NCI-H524 treated with DMSO at 0.1 percent for 48 hours (cell line): ENCODE measurements around the gene THAP4.
A peak's percentile ranks its signal among the peaks of the same experiment; 100 is the strongest.
"Not testable (repeated sequence)": the region's sequence is repeated elsewhere in the genome, so short reads cannot be mapped to it uniquely, and the experiment has no call there.

Experiments used
- DNase-seq: peaks from one replicate; lab custom pipeline; 2025; lab: John Stamatoyannopoulos, UW

The THAP4 gene

GRCh38 chr2:241612156-241613016 is 24.6 kb downstream of the THAP4 start:
- DNase-seq, result no peak

GRCh38 chr2:241611062-241611461 is 25.9 kb downstream of the THAP4 start:
- DNase-seq, result no peak

GRCh38 chr2:241609859-241610793 is 26.8 kb downstream of the THAP4 start:
- peak; percentile 9 for DNase-seq

GRCh38 chr2:241608881-241609280 is 28.1 kb downstream of the THAP4 start:
- DNase-seq, result no peak

GRCh38 chr2:241607162-241607885 is 29.6 kb downstream of the THAP4 start:
- DNase-seq, result no peak

GRCh38 chr2:241606186-241606585 is 30.8 kb downstream of the THAP4 start:
- DNase-seq, result no peak

- no peak for DNase-seq
Measured at GRCh38 chr2:241603686-241604085, 33.3 kb downstream of the THAP4 start.

- DNase-seq, result no peak
Measured at GRCh38 chr2:241602720-241603119, 34.2 kb downstream of the THAP4 start.

GRCh38 chr2:241601841-241602240 is 35.1 kb downstream of the THAP4 start:
- DNase-seq, result no peak

- DNase-seq, result no peak
Measured at GRCh38 chr2:241599615-241600014, 37.3 kb downstream of the THAP4 start.

- DNase-seq, result no peak
Measured at GRCh38 chr2:241598487-241598886, 38.5 kb downstream of the THAP4 start.

- DNase-seq, result no peak
Measured at GRCh38 chr2:241598061-241598460, 38.9 kb downstream of the THAP4 start.

GRCh38 chr2:241597561-241597960 is 39.4 kb downstream of the THAP4 start:
- no peak for DNase-seq

- DNase-seq, result no peak
Measured at GRCh38 chr2:241595600-241596140, 41.3 kb downstream of the THAP4 start.

GRCh38 chr2:241593271-241593670 is 43.7 kb downstream of the THAP4 start:
- DNase-seq, result no peak

GRCh38 chr2:241592126-241592845 is 44.7 kb downstream of the THAP4 start:
- DNase-seq, result no peak

GRCh38 chr2:241590496-241591455 is 46.2 kb downstream of the THAP4 start:
- not testable (repeated sequence) for DNase-seq

- not testable (repeated sequence) for DNase-seq
Measured at GRCh38 chr2:241589863-241590262, 47.1 kb downstream of the THAP4 start.

- no peak for DNase-seq
Measured at GRCh38 chr2:241586564-241587264, 50.2 kb downstream of the THAP4 start.
